Stomach (tissue), 9 donors: ENCODE measurements around the gene PTPN7. TPM values are rescaled to one million over a fixed set of nuclear protein-coding genes. Genes with fewer than 3 reads are reported as not detected.
"Not testable (repeated sequence)": the region's sequence is repeated elsewhere in the genome, so short reads cannot be mapped to it uniquely, and the experiment has no call there.

ENCODE experiments used
- DNase-seq, 2 donors: peaks; one replicate each; pipeline versions ENCODE4 v3.0.0 to v3.0.0-alpha.2; 2013 to 2019
- H3K27ac ChIP-seq, 5 donors: fragments of 200-600 bp in 4 of 5; sonication (generic) in 4 of 5; one replicate each; pipeline ENCODE4 v1.5.1; 2013 to 2019; ENCODE audit warnings: mild to moderate bottlenecking in 1 of 5, moderate library complexity in 1 of 5
- H3K27me3 ChIP-seq, 3 donors: fragments of 200-600 bp; sonication (generic); one replicate each; pipeline ENCODE4 v1.5.1; 2017 to 2019; ENCODE audit warnings: mixed run types in 1 of 3
- H3K36me3 ChIP-seq, 4 donors: fragments of 200-600 bp; sonication (generic); 1 replicate in 3 of 4; 2 replicates in 1 of 4; pipeline ENCODE4 v1.5.1; 2016 to 2019
- H3K4me1 ChIP-seq, 4 donors: fragments of 200-600 bp; sonication (generic); one replicate each; pipeline ENCODE4 v1.5.1; 2016 to 2019
- H3K4me3 ChIP-seq, 4 donors: fragments of 200-600 bp; sonication (generic) in 3 of 4; one replicate each; pipeline ENCODE4 v1.5.1; 2016 to 2019; ENCODE audit warnings: mild to moderate bottlenecking in 1 of 4
- H3K9me3 ChIP-seq, 4 donors: fragments of 200-600 bp; sonication (generic); one replicate each; pipeline ENCODE4 v1.5.1; 2016 to 2019
- CTCF ChIP-seq, 7 experiments: fragments of 450-650 bp in 4 of 7; fragments of 200-600 bp in 3 of 7; sonication (generic) in 3 of 7; IDR thresholded peaks; one replicate each; pipeline ENCODE4 v1.5.1; 2016 to 2019; ENCODE audit warnings: antibody characterized with exemption in 7 of 7, control low read depth in 2 of 7, mild to moderate bottlenecking in 1 of 7
- EP300 ChIP-seq: sonication (generic); formaldehyde crosslinking; IDR thresholded peaks from one replicate; pipeline ENCODE4 v1.6.1; 2017; ENCODE audit warnings: antibody characterized with exemption
- POLR2A ChIP-seq, 4 donors: fragments of 450-650 bp; IDR thresholded peaks; one replicate each; pipeline ENCODE4 v1.6.1; 2016; ENCODE audit warnings: antibody characterized with exemption in 4 of 4, control low read depth in 2 of 4, mild to moderate bottlenecking in 1 of 4, moderate library complexity in 1 of 4
- POLR2AphosphoS5 ChIP-seq, 3 donors: sonication (generic); formaldehyde crosslinking; IDR thresholded peaks; one replicate each; pipeline ENCODE4 v1.6.1; 2016; ENCODE audit warnings: antibody characterized with exemption in 3 of 3
- WGBS, 5 donors: extraction: QIAGEN DNeasy Blood & Tissue Kit in 3 of 5; methylation state at CpG; one replicate each; pipeline versions ENCODE4 v1.1.5 to v1.1.7; 2013 to 2018; 5-methylcytosine and 5-hydroxymethylcytosine counted together
- intact Hi-C: fragments of 100-400 bp; cut with DNase I; formaldehyde crosslinking; loops from one replicate; pipeline ENCODE4 v1.15.1; 2023; ENCODE audit warnings: low total_unique reads
- polyA plus RNA-seq, 3 donors: library from polyadenylated mRNA; stranded (reverse); fragments of 200-250 nt; gene quantifications; one replicate each; pipeline ENCODE4 v1.2.3, GENCODE V29; 2013
- total RNA-seq, 5 donors: library from RNA; depleted of rRNA; stranded (reverse); fragments of >200 nt; gene quantifications; one replicate each; pipeline versions ENCODE4 v1.1.0 to v1.2.3, GENCODE V29; 2014 to 2016
- donor health status: healthy with polysubstance abuse.
- donor health status: Bipolar disorder and iron deficiency.
- donor health status: healthy.

PTPN7 gene
- total and polyA plus RNA-seq, 8 donors: 1.8 to 16.3 (median 4.0) TPM; not detected in 1

- H3K27me3 ChIP-seq: no peaks in the 10 kb centered on the region
- TF ChIP-seq EP300: no peak
- no peak for TF ChIP-seq POLR2A (IDR thresholded peaks at IDR 0.05)
- no peak for TF ChIP-seq POLR2AphosphoS5 (IDR thresholded peaks at IDR 0.05)
- no peak for TF ChIP-seq CTCF (IDR thresholded peaks at IDR 0.05)
- WGBS, 5 donors: 88 to 94% (median 93%) methylated on average over 5 of the region's 5 CpGs
- H3K9me3 ChIP-seq: no peaks in the 10 kb centered on the region
- H3K4me3 ChIP-seq: no peak overlapping the region
- H3K27ac ChIP-seq: no peak overlapping the region
- DNase-seq: no peak
- intact Hi-C loops: no loop called here
- peaks cover 21 to 32% (median 29%) of the 10 kb centered on the region in 4 donors for H3K4me1 ChIP-seq
- H3K36me3 ChIP-seq: peaks cover 0 to 3% (median 0%) of the 10 kb centered on the region in 4 donors
Observed at GRCh38 chr1:202146279-202146678, 14.1 kb downstream of the PTPN7 start.

- intact Hi-C loops, H3K9me3 ChIP-seq, H3K27me3 ChIP-seq, H3K4me3 ChIP-seq, H3K36me3 ChIP-seq, DNase-seq: not testable (repeated sequence)
- peak overlapping the region in 1 of 5 donors; percentile 94 for H3K27ac ChIP-seq
- peaks cover 21 to 38% (median 33%) of the 10 kb centered on the region in 4 donors for H3K4me1 ChIP-seq
- WGBS, 5 donors: 85 to 95% (median 91%) methylated on average over 7 to 8 of the region's 8 CpGs
Observed at GRCh38 chr1:202145744-202146140, 14.7 kb downstream of the PTPN7 start.

GRCh38 chr1:202145068-202145743 is 15.2 kb downstream of the PTPN7 start:
- no peak for TF ChIP-seq POLR2AphosphoS5 (IDR thresholded peaks at IDR 0.05)
- TF ChIP-seq POLR2A (IDR thresholded peaks at IDR 0.05): no peak
- no peak for TF ChIP-seq CTCF (IDR thresholded peaks at IDR 0.05)
- TF ChIP-seq EP300: no peak
- intact Hi-C loops: no loop called here
- Histone ChIP-seq H3K27me3 (no peaks in the 10 kb centered on the region), H3K4me3 (peak overlapping the region; percentile 81 to 96 (median 94)), H3K9me3 (no peaks in the 10 kb centered on the region), H3K27ac (peak overlapping the region; percentile 91 to 97 (median 93)), H3K36me3 (peaks cover 0 to 9% (median 0%) of the 10 kb centered on the region in 4 donors), H3K4me1 (peaks cover 21 to 41% (median 33%) of the 10 kb centered on the region in 4 donors)
- peak in 1 of 2 donors; percentile 40 for DNase-seq
- 3 to 6% (median 4%) methylated on average over 13 of the region's 13 CpGs for WGBS, 5 donors

GRCh38 chr1:202144402-202145067 is 15.9 kb downstream of the PTPN7 start, which contains the start of gene ARL8A:
TSS of gene ARL8A (minus strand) at chr1:202144737. CDS start at chr1:202144572, 165 bp downstream.
- intact Hi-C loops: no loop called here
- H3K4me1 ChIP-seq: peaks cover 21 to 43% (median 36%) of the 10 kb centered on the region in 4 donors
- H3K27ac ChIP-seq: peak within 1 kb of the TSS; percentile 91 to 97 (median 93)
- peaks cover 0 to 15% (median 1%) of the 10 kb centered on the region in 4 donors for H3K36me3 ChIP-seq
- WGBS, 5 donors: 0 to 1% (median 0%) methylated on average over 14 to 82 of the region's 82 CpGs
- peak; percentile 73 to 93 for DNase-seq
- peak within 1 kb of the TSS; percentile 81 to 96 (median 94) for H3K4me3 ChIP-seq
- TF ChIP-seq POLR2AphosphoS5 (IDR thresholded peaks at IDR 0.05) (peak in 2 of 3 donors; percentile 47 to 50), EP300 (no peak)
- H3K9me3 ChIP-seq: no peaks in the 10 kb centered on the region
- H3K27me3 ChIP-seq: no peaks in the 10 kb centered on the region

GRCh38 chr1:202143768-202144401 is 16.5 kb downstream of the PTPN7 start:
- H3K27me3 ChIP-seq: no peaks in the 10 kb centered on the region
- 0 to 1% (median 1%) methylated on average over 26 to 58 of the region's 58 CpGs for WGBS, 5 donors
- peak overlapping the region; percentile 81 to 96 (median 94) for H3K4me3 ChIP-seq
- H3K36me3 ChIP-seq: peaks cover 0 to 15% (median 1%) of the 10 kb centered on the region in 4 donors
- peak overlapping the region; percentile 91 to 97 (median 93) for H3K27ac ChIP-seq
- intact Hi-C loops: no loop called here
- peak in 1 of 2 donors; percentile 75 for DNase-seq
- H3K9me3 ChIP-seq: no peaks in the 10 kb centered on the region
- H3K4me1 ChIP-seq: peaks cover 21 to 43% (median 36%) of the 10 kb centered on the region in 4 donors
- TF ChIP-seq POLR2AphosphoS5 (IDR thresholded peaks at IDR 0.05) (no peak), POLR2A (IDR thresholded peaks at IDR 0.05) (no peak), CTCF (IDR thresholded peaks at IDR 0.05) (no peak), EP300 (no peak)
